H1 (cell line): ENCODE measurements around the gene IL1R1.

Source experiments
- ATF3 ChIP-seq: IDR thresholded peaks from 2 replicates; pipeline ENCODE4 v1.6.1; 2011; ENCODE audit warnings: low read depth, mild to moderate bottlenecking, low read length; ENCODE audit not compliant: insufficient read depth
- CREB1 ChIP-seq: IDR thresholded peaks from 2 replicates; pipeline ENCODE4 v1.6.1; 2012; ENCODE audit warnings: inconsistent platforms
- EZH2 ChIP-seq: fragments of 200-600 bp; sonication (generic); IDR thresholded peaks from 2 replicates; pipeline ENCODE4 v1.7.1; 2012; ENCODE audit warnings: low read depth, mild to moderate bottlenecking, moderate library complexity, low read length, inconsistent platforms; ENCODE audit not compliant: severe bottlenecking
- GTF2F1 ChIP-seq: IDR thresholded peaks from 2 replicates; pipeline ENCODE4 v1.6.1; 2012; ENCODE audit warnings: low read depth, low read length, improper control_type of control experiment, borderline replicate concordance
- HDAC2 ChIP-seq, 2 experiments: fragments of 300-600 bp in 1 of 2; sonication (generic) in 1 of 2; IDR thresholded peaks; 2 replicates each; pipeline ENCODE4 v1.6.1; 2011 to 2012; ENCODE audit warnings: low read depth in 2 of 2, low read length in 2 of 2, mild to moderate bottlenecking in 2 of 2, moderate library complexity in 2 of 2, borderline replicate concordance in 1 of 2, inconsistent platforms in 1 of 2
- MAX ChIP-seq: IDR thresholded peaks from 2 replicates; pipeline ENCODE4 v1.6.1; 2012; ENCODE audit warnings: inconsistent platforms
- POLR2A ChIP-seq, 2 experiments: IDR thresholded peaks; 1 replicate in 1 of 2; 2 replicates in 1 of 2; pipeline ENCODE4 v1.6.1; 2011; ENCODE audit warnings: low read depth in 2 of 2, low read length in 2 of 2, mild to moderate bottlenecking in 2 of 2; ENCODE audit errors: control extremely low read depth in 1 of 2
- POU5F1 ChIP-seq: IDR thresholded peaks from 2 replicates; pipeline ENCODE4 v1.6.1; 2011; ENCODE audit warnings: low read depth, mild to moderate bottlenecking, low read length, moderate library complexity
- RAD21 ChIP-seq, 2 experiments: IDR thresholded peaks in 1 of 2; conservative IDR thresholded peaks in 1 of 2; 2 replicates each; pipeline ENCODE4 v1.6.1; 2011; ENCODE audit warnings: low read depth in 2 of 2, low read length in 2 of 2, improper control_type of control experiment in 1 of 2, inconsistent platforms in 1 of 2, mild to moderate bottlenecking in 1 of 2, moderate library complexity in 1 of 2
- SP1 ChIP-seq: IDR thresholded peaks from 2 replicates; pipeline ENCODE4 v1.6.1; 2011; ENCODE audit warnings: low read depth, low read length
- TBP ChIP-seq: IDR thresholded peaks from 2 replicates; pipeline ENCODE4 v1.6.1; 2011; ENCODE audit warnings: low read depth, low read length, improper control_type of control experiment
- USF2 ChIP-seq: IDR thresholded peaks from 2 replicates; pipeline ENCODE4 v1.6.1; 2011; ENCODE audit warnings: low read length, improper control_type of control experiment
- TF ChIP-seq, protein P1 (sequence below), 3 experiments: IDR thresholded peaks; 1 replicate in 2 of 3; 2 replicates in 1 of 3; pipeline versions ENCODE4 v1.5.1 to v1.6.1; 2011; ENCODE audit warnings: low read length in 3 of 3, mild to moderate bottlenecking in 3 of 3, inconsistent platforms in 2 of 3, low read depth in 1 of 3, moderate library complexity in 1 of 3; ENCODE audit not compliant: insufficient read depth in 1 of 3; ENCODE audit errors: control extremely low read depth in 1 of 3

- TF ChIP-seq POLR2A (IDR thresholded peaks at IDR 0.05; ENCODE audit: control extremely low read depth in 1 of 2, low read depth in 2 of 2, low read length in 2 of 2) = no peak
- no peak for TF ChIP-seq EZH2
- TF ChIP-seq, protein P1, sequence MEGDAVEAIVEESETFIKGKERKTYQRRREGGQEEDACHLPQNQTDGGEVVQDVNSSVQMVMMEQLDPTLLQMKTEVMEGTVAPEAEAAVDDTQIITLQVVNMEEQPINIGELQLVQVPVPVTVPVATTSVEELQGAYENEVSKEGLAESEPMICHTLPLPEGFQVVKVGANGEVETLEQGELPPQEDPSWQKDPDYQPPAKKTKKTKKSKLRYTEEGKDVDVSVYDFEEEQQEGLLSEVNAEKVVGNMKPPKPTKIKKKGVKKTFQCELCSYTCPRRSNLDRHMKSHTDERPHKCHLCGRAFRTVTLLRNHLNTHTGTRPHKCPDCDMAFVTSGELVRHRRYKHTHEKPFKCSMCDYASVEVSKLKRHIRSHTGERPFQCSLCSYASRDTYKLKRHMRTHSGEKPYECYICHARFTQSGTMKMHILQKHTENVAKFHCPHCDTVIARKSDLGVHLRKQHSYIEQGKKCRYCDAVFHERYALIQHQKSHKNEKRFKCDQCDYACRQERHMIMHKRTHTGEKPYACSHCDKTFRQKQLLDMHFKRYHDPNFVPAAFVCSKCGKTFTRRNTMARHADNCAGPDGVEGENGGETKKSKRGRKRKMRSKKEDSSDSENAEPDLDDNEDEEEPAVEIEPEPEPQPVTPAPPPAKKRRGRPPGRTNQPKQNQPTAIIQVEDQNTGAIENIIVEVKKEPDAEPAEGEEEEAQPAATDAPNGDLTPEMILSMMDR (IDR thresholded peaks at IDR 0.05; ENCODE audit: control extremely low read depth in 1 of 3, insufficient read depth in 1 of 3, low read depth in 1 of 3, low read length in 3 of 3) = no peak
- TF ChIP-seq RAD21 (IDR thresholded peaks at IDR 0.05 in 1 of 2, conservative IDR thresholded peaks at IDR 0.05 in 1 of 2; ENCODE audit: low read depth in 2 of 2, low read length in 2 of 2) = no peak
- TF ChIP-seq MAX = no peak
- no peak for TF ChIP-seq GTF2F1
- no peak for TF ChIP-seq USF2
- TF ChIP-seq SP1 = no peak
- no peak for TF ChIP-seq CREB1
- TF ChIP-seq POU5F1 = no peak
- no peak for TF ChIP-seq TBP
- no peak for TF ChIP-seq ATF3
- no peak for TF ChIP-seq HDAC2 (IDR thresholded peaks at IDR 0.05; ENCODE audit: borderline replicate concordance in 1 of 2, low read depth in 2 of 2, low read length in 2 of 2)
These were observed 16.4 kb upstream of the IL1R1 start for GRCh38 chr2:102126169-102126568.
